Measurements from ENCODE around the gene RITA1.

Gene RITA1

GRCh38 chr12:113233967-113234366 lies 48.4 kb downstream of the RITA1 start:
- Histone ChIP-seq H3K36me3 (ENCODE audit: control insufficient read depth, insufficient read depth, low read length) (peaks cover 28% of the 10 kb centered on the region), H3K4me1 (ENCODE audit: control insufficient read depth, insufficient read depth, low read length) (peaks cover 23% of the 10 kb centered on the region), H3K9me3 (ENCODE audit: control insufficient read depth, insufficient read depth, low read length) (0 out of 2 replicates have a peak, but pooled peaks cover 5% of the 10 kb centered on the region), H3K27ac (ENCODE audit: low read depth, low read length) (peak overlapping the region; percentile 92), H3K4me3 (ENCODE audit: low read depth, low read length) (no peak overlapping the region), H3K9ac (ENCODE audit: low read depth, low read length) (no peak overlapping the region), H3K27me3 (ENCODE audit: control insufficient read depth, insufficient read depth, low read length) (no peaks in the 10 kb centered on the region)

- Histone ChIP-seq H3K4me3 (ENCODE audit: low read depth, low read length) (no peak overlapping the region), H3K9me3 (ENCODE audit: control insufficient read depth, insufficient read depth, low read length) (0 out of 2 replicates have a peak, but pooled peaks cover 5% of the 10 kb centered on the region), H3K27ac (ENCODE audit: low read depth, low read length) (no peak overlapping the region), H3K27me3 (ENCODE audit: control insufficient read depth, insufficient read depth, low read length) (no peaks in the 10 kb centered on the region), H3K9ac (ENCODE audit: low read depth, low read length) (no peak overlapping the region), H3K36me3 (ENCODE audit: control insufficient read depth, insufficient read depth, low read length) (peaks cover 28% of the 10 kb centered on the region), H3K4me1 (ENCODE audit: control insufficient read depth, insufficient read depth, low read length) (peaks cover 23% of the 10 kb centered on the region)
Measured at GRCh38 chr12:113234483-113234882, 49.0 kb downstream of the RITA1 start.

- Histone ChIP-seq H3K4me1 (ENCODE audit: control insufficient read depth, insufficient read depth, low read length) (peaks cover 23% of the 10 kb centered on the region), H3K9ac (ENCODE audit: low read depth, low read length) (no peak overlapping the region), H3K27me3 (ENCODE audit: control insufficient read depth, insufficient read depth, low read length) (no peaks in the 10 kb centered on the region), H3K9me3 (ENCODE audit: control insufficient read depth, insufficient read depth, low read length) (0 out of 2 replicates have a peak, but pooled peaks cover 2% of the 10 kb centered on the region), H3K4me3 (ENCODE audit: low read depth, low read length) (no peak overlapping the region), H3K27ac (ENCODE audit: low read depth, low read length) (no peak overlapping the region), H3K36me3 (ENCODE audit: control insufficient read depth, insufficient read depth, low read length) (peaks cover 18% of the 10 kb centered on the region)
Measured at GRCh38 chr12:113235976-113236375, 50.5 kb downstream of the RITA1 start.

- H3K27me3 ChIP-seq (ENCODE audit: control insufficient read depth, insufficient read depth, low read length), result no peaks in the 10 kb centered on the region
- H3K9ac ChIP-seq (ENCODE audit: low read depth, low read length), result no peak overlapping the region
- no peak overlapping the region for H3K4me3 ChIP-seq (ENCODE audit: low read depth, low read length)
- H3K27ac ChIP-seq (ENCODE audit: low read depth, low read length), result no peak overlapping the region
- H3K4me1 ChIP-seq (ENCODE audit: control insufficient read depth, insufficient read depth, low read length), result peaks cover 20% of the 10 kb centered on the region
- H3K36me3 ChIP-seq (ENCODE audit: control insufficient read depth, insufficient read depth, low read length), result peaks cover 14% of the 10 kb centered on the region
- no peaks in the 10 kb centered on the region for H3K9me3 ChIP-seq (ENCODE audit: control insufficient read depth, insufficient read depth, low read length)
Measured at GRCh38 chr12:113236539-113237399, 51.2 kb downstream of the RITA1 start.

- Histone ChIP-seq H3K27me3 (ENCODE audit: control insufficient read depth, insufficient read depth, low read length) (no peaks in the 10 kb centered on the region), H3K27ac (ENCODE audit: low read depth, low read length) (no peak overlapping the region), H3K4me3 (ENCODE audit: low read depth, low read length) (no peak overlapping the region), H3K9ac (ENCODE audit: low read depth, low read length) (no peak overlapping the region), H3K4me1 (ENCODE audit: control insufficient read depth, insufficient read depth, low read length) (peaks cover 10% of the 10 kb centered on the region), H3K36me3 (ENCODE audit: control insufficient read depth, insufficient read depth, low read length) (peaks cover 6% of the 10 kb centered on the region), H3K9me3 (ENCODE audit: control insufficient read depth, insufficient read depth, low read length) (no peaks in the 10 kb centered on the region)
Measured at GRCh38 chr12:113237748-113238147, 52.2 kb downstream of the RITA1 start.

GRCh38 chr12:113238309-113238708 lies 52.8 kb downstream of the RITA1 start:
- Histone ChIP-seq H3K27me3 (ENCODE audit: control insufficient read depth, insufficient read depth, low read length) (no peaks in the 10 kb centered on the region), H3K4me1 (ENCODE audit: control insufficient read depth, insufficient read depth, low read length) (peaks cover 5% of the 10 kb centered on the region), H3K9me3 (ENCODE audit: control insufficient read depth, insufficient read depth, low read length) (no peaks in the 10 kb centered on the region), H3K27ac (ENCODE audit: low read depth, low read length) (no peak overlapping the region), H3K4me3 (ENCODE audit: low read depth, low read length) (no peak overlapping the region), H3K9ac (ENCODE audit: low read depth, low read length) (no peak overlapping the region), H3K36me3 (ENCODE audit: control insufficient read depth, insufficient read depth, low read length) (peaks cover 6% of the 10 kb centered on the region)

GRCh38 chr12:113239288-113239771 lies 53.8 kb downstream of the RITA1 start:
- H3K9ac ChIP-seq (ENCODE audit: low read depth, low read length), result no peak overlapping the region
- H3K36me3 ChIP-seq (ENCODE audit: control insufficient read depth, insufficient read depth, low read length), result peaks cover 2% of the 10 kb centered on the region
- H3K9me3 ChIP-seq (ENCODE audit: control insufficient read depth, insufficient read depth, low read length), result no peaks in the 10 kb centered on the region
- no peaks in the 10 kb centered on the region for H3K4me1 ChIP-seq (ENCODE audit: control insufficient read depth, insufficient read depth, low read length)
- no peaks in the 10 kb centered on the region for H3K27me3 ChIP-seq (ENCODE audit: control insufficient read depth, insufficient read depth, low read length)
- H3K4me3 ChIP-seq (ENCODE audit: low read depth, low read length), result no peak overlapping the region
- H3K27ac ChIP-seq (ENCODE audit: low read depth, low read length), result no peak overlapping the region

- no peak overlapping the region for H3K9ac ChIP-seq (ENCODE audit: low read depth, low read length)
- no peak overlapping the region for H3K27ac ChIP-seq (ENCODE audit: low read depth, low read length)
- no peaks in the 10 kb centered on the region; the same call in 1 of the 2 replicates for H3K36me3 ChIP-seq (ENCODE audit: control insufficient read depth, insufficient read depth, low read length)
- H3K27me3 ChIP-seq (ENCODE audit: control insufficient read depth, insufficient read depth, low read length), result no peaks in the 10 kb centered on the region
- 0 out of 2 replicates have a peak, but pooled peaks cover 5% of the 10 kb centered on the region for H3K4me1 ChIP-seq (ENCODE audit: control insufficient read depth, insufficient read depth, low read length)
- no peaks in the 10 kb centered on the region for H3K9me3 ChIP-seq (ENCODE audit: control insufficient read depth, insufficient read depth, low read length)
- no peak overlapping the region for H3K4me3 ChIP-seq (ENCODE audit: low read depth, low read length)
Measured at GRCh38 chr12:113239811-113240331, 54.4 kb downstream of the RITA1 start.

GRCh38 chr12:113240395-113240794 lies 54.9 kb downstream of the RITA1 start:
- H3K9me3 ChIP-seq (ENCODE audit: control insufficient read depth, insufficient read depth, low read length), result no peaks in the 10 kb centered on the region
- no peaks in the 10 kb centered on the region for H3K27me3 ChIP-seq (ENCODE audit: control insufficient read depth, insufficient read depth, low read length)
- 0 out of 2 replicates have a peak, but pooled peaks cover 6% of the 10 kb centered on the region for H3K4me1 ChIP-seq (ENCODE audit: control insufficient read depth, insufficient read depth, low read length)
- H3K27ac ChIP-seq (ENCODE audit: low read depth, low read length), result no peak overlapping the region
- no peaks in the 10 kb centered on the region; the same call in 1 of the 2 replicates for H3K36me3 ChIP-seq (ENCODE audit: control insufficient read depth, insufficient read depth, low read length)
- H3K9ac ChIP-seq (ENCODE audit: low read depth, low read length), result no peak overlapping the region
- H3K4me3 ChIP-seq (ENCODE audit: low read depth, low read length), result no peak overlapping the region

- Histone ChIP-seq H3K27me3 (ENCODE audit: control insufficient read depth, insufficient read depth, low read length) (no peaks in the 10 kb centered on the region), H3K27ac (ENCODE audit: low read depth, low read length) (no peak overlapping the region), H3K9me3 (ENCODE audit: control insufficient read depth, insufficient read depth, low read length) (no peaks in the 10 kb centered on the region), H3K9ac (ENCODE audit: low read depth, low read length) (no peak overlapping the region), H3K4me1 (ENCODE audit: control insufficient read depth, insufficient read depth, low read length) (peaks cover 12% of the 10 kb centered on the region), H3K36me3 (ENCODE audit: control insufficient read depth, insufficient read depth, low read length) (no peaks in the 10 kb centered on the region; the same call in 1 of the 2 replicates), H3K4me3 (ENCODE audit: low read depth, low read length) (no peak overlapping the region)
Measured at GRCh38 chr12:113241191-113242025, 55.9 kb downstream of the RITA1 start.
